Peyer's patch (tissue), 4 donors: Measurements from ENCODE around the gene CA5A. TPM values are rescaled to one million over a fixed set of nuclear protein-coding genes. Genes with fewer than 3 reads are reported as not detected.
"Not testable (repeated sequence)": the region's sequence is repeated elsewhere in the genome, so short reads cannot be mapped to it uniquely, and the experiment has no call there.

Experiments used
- DNase-seq, 3 donors: peaks; one replicate each; pipeline ENCODE4 v3.0.0-alpha.2; 2017 to 2019
- H3K27ac ChIP-seq, 4 donors: fragments of 200-600 bp; sonication (generic); one replicate each; pipeline ENCODE4 v1.5.1; 2016 to 2019
- H3K27me3 ChIP-seq, 2 donors: fragments of 200-600 bp; sonication (generic); one replicate each; pipeline ENCODE4 v1.5.1; 2019
- H3K36me3 ChIP-seq, 3 donors: fragments of 200-600 bp; sonication (generic); one replicate each; pipeline ENCODE4 v1.5.1; 2016 to 2019
- H3K4me1 ChIP-seq, 4 donors: fragments of 200-600 bp; sonication (generic); one replicate each; pipeline ENCODE4 v1.5.1; 2016 to 2019
- H3K4me3 ChIP-seq, 4 donors: fragments of 200-600 bp; sonication (generic); 1 replicate in 3 of 4; 2 replicates in 1 of 4; pipeline ENCODE4 v1.5.1; 2016 to 2019; ENCODE audit warnings: mild to moderate bottlenecking in 1 of 4
- H3K9me3 ChIP-seq, 4 donors: fragments of 200-600 bp; sonication (generic); one replicate each; pipeline ENCODE4 v1.5.1; 2016 to 2019; ENCODE audit warnings: mild to moderate bottlenecking in 1 of 4
- POLR2A ChIP-seq, 2 donors: fragments of 450-650 bp; IDR thresholded peaks; one replicate each; pipeline ENCODE4 v1.5.1; 2017; ENCODE audit warnings: antibody characterized with exemption in 2 of 2, mild to moderate bottlenecking in 2 of 2, moderate library complexity in 2 of 2
- total RNA-seq, 4 donors: library from RNA; depleted of rRNA; stranded (reverse); fragments of >200 nt; gene quantifications; one replicate each; pipeline ENCODE4 v1.1.0, GENCODE V29; 2016
- TF ChIP-seq, protein P1 (sequence below), 6 experiments: fragments of 450-650 bp in 4 of 6; fragments of 200-600 bp in 2 of 6; sonication (generic) in 1 of 6; IDR thresholded peaks; one replicate each; pipeline ENCODE4 v1.5.1; 2017 to 2019; ENCODE audit warnings: antibody characterized with exemption in 6 of 6, mild to moderate bottlenecking in 3 of 6, moderate library complexity in 1 of 6

Gene CA5A
- total RNA-seq, 4 donors from 2014 or later, result not detected

DNA sequence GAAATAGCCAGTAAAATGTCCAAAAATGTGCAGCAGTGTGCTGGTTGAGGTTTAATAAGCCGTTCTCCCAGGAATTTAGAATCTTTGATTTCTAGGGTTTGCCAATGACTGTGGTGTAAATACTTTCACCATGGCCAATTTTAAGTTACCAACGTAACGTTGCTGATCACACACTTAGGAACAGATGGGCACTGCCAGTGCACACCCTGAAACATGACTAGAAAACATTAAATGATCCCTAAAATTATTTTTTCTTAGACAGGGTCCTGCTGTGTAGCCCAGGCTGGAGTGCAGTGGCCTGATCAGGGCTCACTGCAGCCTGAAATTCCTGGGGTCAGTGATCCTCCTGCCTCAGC is 3.2 kb downstream of the CA5A start:
- Histone ChIP-seq H3K36me3 (no peaks in the 10 kb centered on the region), H3K27me3 (no peaks in the 10 kb centered on the region), H3K4me3 (no peak overlapping the region), H3K4me1 (no peaks in the 10 kb centered on the region), H3K9me3 (no peaks in the 10 kb centered on the region), H3K27ac (no peak overlapping the region)
- DNase-seq, result no peak
- TF ChIP-seq POLR2A (IDR thresholded peaks at IDR 0.05), result no peak
- TF ChIP-seq, protein P1, sequence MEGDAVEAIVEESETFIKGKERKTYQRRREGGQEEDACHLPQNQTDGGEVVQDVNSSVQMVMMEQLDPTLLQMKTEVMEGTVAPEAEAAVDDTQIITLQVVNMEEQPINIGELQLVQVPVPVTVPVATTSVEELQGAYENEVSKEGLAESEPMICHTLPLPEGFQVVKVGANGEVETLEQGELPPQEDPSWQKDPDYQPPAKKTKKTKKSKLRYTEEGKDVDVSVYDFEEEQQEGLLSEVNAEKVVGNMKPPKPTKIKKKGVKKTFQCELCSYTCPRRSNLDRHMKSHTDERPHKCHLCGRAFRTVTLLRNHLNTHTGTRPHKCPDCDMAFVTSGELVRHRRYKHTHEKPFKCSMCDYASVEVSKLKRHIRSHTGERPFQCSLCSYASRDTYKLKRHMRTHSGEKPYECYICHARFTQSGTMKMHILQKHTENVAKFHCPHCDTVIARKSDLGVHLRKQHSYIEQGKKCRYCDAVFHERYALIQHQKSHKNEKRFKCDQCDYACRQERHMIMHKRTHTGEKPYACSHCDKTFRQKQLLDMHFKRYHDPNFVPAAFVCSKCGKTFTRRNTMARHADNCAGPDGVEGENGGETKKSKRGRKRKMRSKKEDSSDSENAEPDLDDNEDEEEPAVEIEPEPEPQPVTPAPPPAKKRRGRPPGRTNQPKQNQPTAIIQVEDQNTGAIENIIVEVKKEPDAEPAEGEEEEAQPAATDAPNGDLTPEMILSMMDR (IDR thresholded peaks at IDR 0.05), result no peak

DNA sequence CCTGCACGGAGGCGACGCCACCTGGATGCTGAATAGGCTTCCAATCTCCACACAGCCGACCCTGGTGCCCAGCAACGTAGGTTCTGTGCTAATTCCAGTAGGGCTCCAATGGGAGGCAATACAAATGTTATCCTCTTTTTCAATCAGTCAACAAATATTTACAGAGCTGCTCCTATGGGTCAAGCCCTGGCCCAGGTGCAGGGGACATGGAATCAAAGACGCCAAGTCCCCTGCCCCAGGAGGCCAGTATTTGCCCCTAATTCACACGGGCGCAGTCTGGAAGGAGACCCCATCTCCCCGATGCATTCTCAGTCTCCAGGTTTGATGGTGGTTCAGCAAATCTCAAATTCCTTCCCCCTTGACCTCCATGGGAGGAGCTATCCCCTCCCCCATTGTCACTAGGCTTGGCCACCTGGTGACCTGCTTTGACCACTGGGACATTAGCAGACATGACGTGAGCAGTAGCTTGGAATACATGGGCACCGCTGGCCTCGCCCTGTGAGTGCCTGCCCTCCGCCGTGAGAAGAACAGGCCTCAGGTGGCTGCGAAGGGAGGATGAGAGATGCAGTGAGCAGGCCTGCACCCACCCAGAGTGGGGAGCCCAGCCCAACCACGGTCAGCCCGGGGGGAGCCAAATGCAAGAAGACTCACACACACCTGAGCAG is 3.7 kb downstream of the CA5A start:
- not testable (repeated sequence) for H3K27me3 ChIP-seq, H3K9me3 ChIP-seq, H3K4me1 ChIP-seq, H3K36me3 ChIP-seq, H3K4me3 ChIP-seq, DNase-seq, H3K27ac ChIP-seq

DNA sequence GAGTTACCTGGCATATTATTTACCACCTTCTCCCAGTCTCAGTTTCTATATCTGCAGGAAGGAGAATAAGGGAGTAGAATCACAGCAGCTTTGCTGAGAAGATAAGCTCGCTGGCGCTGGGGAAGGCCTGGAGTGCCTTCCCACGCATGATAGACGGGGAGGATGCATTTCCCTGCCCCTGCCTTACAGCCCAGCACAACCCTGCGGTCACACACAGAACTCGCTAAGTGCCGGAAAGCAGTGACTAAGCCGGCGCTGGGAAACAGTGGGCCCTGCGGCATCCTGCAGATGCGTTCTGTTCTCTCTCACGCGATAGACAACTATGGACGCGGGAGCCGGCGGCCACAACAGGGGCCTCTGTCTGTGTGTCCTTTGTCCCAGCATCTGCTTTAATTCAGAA is 4.8 kb downstream of the CA5A start:
- no peak for TF ChIP-seq POLR2A (IDR thresholded peaks at IDR 0.05)
- TF ChIP-seq, protein P1 (IDR thresholded peaks at IDR 0.05), result no peak
- Histone ChIP-seq H3K4me1 (no peaks in the 10 kb centered on the region), H3K36me3 (no peaks in the 10 kb centered on the region), H3K9me3 (no peaks in the 10 kb centered on the region), H3K4me3 (no peak overlapping the region), H3K27me3 (no peaks in the 10 kb centered on the region), H3K27ac (no peak overlapping the region)
- no peak for DNase-seq

DNA sequence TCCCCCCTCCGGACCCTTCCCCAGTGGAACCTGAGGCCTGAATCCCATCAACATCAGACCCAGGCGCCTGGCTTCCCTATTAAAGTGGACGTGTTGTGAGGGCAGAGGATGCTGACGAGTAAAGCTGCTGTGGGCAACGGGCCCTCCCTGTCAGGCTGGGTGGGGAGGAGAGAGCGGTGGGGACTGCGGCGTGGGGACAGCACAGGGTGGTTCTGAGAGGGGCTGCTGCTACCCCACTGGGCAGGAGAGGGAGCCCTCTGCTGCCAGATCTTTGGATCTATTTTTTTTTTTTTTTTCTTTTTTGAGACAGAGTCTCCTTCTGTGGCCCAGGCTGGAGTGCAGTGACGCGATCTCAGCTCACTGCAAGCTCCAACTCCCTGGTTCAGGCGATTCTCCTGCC is 5.9 kb downstream of the CA5A start:
- H3K9me3 ChIP-seq, result no peaks in the 10 kb centered on the region
- DNase-seq, result no peak
- TF ChIP-seq POLR2A (IDR thresholded peaks at IDR 0.05), result no peak
- H3K4me3 ChIP-seq, result no peak overlapping the region
- H3K27ac ChIP-seq, result no peak overlapping the region
- no peaks in the 10 kb centered on the region for H3K27me3 ChIP-seq
- peaks cover 0 to under 1% (median 0%) of the 10 kb centered on the region in 4 donors for H3K4me1 ChIP-seq
- H3K36me3 ChIP-seq, result no peaks in the 10 kb centered on the region

DNA sequence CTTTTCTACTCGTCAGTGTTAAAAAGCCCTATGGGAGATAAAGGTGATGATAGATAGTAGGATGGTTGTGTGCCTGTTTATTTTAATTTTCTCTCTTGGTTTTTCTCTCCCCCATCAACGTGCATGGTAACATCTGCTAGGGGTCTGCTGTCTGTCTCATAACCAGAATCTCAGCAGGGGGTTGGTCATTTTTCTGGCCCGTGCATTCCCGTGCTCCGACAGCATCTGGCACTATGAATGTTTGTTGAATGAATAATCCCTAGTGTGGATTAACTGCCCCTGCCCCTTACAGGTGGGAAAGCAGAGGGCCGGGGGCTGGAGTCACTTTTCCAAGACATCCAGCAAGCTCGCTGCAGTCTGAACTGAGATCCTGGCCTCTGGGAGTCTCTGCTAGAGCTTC is 6.3 kb downstream of the CA5A start:
- TF ChIP-seq, protein P1 (IDR thresholded peaks at IDR 0.05), result no peak
- TF ChIP-seq POLR2A (IDR thresholded peaks at IDR 0.05), result no peak
- DNase-seq, result no peak
- H3K4me3 ChIP-seq, result no peak overlapping the region
- H3K27ac ChIP-seq, result no peak overlapping the region
- H3K27me3 ChIP-seq, result no peaks in the 10 kb centered on the region
- no peaks in the 10 kb centered on the region for H3K9me3 ChIP-seq
- H3K36me3 ChIP-seq, result no peaks in the 10 kb centered on the region
- peaks cover 0 to 4% (median 0%) of the 10 kb centered on the region in 4 donors for H3K4me1 ChIP-seq

DNA sequence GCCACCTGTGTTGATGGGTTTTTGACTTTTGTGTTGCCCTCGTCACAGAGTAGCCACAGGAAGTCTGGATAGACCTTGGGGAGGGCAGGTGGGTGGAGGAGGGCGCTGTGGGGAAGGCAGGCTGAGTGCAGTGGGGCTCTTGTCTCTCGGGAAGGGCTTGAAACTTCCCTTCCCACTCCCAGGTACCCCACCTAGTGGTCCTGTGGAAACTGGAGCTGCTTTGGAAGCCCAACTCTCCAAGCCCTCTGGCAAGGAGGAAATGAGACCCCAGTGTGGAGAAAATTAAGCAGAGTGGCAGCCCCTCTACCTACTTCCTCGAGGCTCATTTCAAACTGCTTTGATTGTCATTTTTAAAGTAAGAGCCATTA is 9.2 kb downstream of the CA5A start:
- Histone ChIP-seq H3K27ac (no peak overlapping the region), H3K27me3 (no peaks in the 10 kb centered on the region), H3K9me3 (no peaks in the 10 kb centered on the region), H3K4me1 (peaks cover 0 to 9% (median 0%) of the 10 kb centered on the region in 4 donors), H3K4me3 (no peak overlapping the region), H3K36me3 (no peaks in the 10 kb centered on the region)
- TF ChIP-seq, protein P1 (IDR thresholded peaks at IDR 0.05), result no peak
- DNase-seq, result no peak
